ENCODE results near the gene DLL1.

DLL1 gene

GRCh38 chr6:170277893-170278742, 12.8 kb downstream of the DLL1 start:
- TF ChIP-seq CTCF (IDR thresholded peaks at IDR 0.05; ENCODE audit: control insufficient read depth, insufficient read depth, low read depth, low read length, missing control alignments), result no peak
- no peak overlapping the region for H3K4me3 ChIP-seq (ENCODE audit: control insufficient read depth, low read depth, low read length)
- no peak for DNase-seq (ENCODE audit: low read depth)

GRCh38 chr6:170276369-170277057, 14.4 kb downstream of the DLL1 start:
- no peak for DNase-seq (ENCODE audit: low read depth)
- H3K4me3 ChIP-seq (ENCODE audit: control insufficient read depth, low read depth, low read length), result no peak overlapping the region
- TF ChIP-seq CTCF (IDR thresholded peaks at IDR 0.05; ENCODE audit: control insufficient read depth, insufficient read depth, low read depth, low read length, missing control alignments), result no peak

GRCh38 chr6:170274713-170275560, 15.9 kb downstream of the DLL1 start:
- no peak for TF ChIP-seq CTCF (IDR thresholded peaks at IDR 0.05; ENCODE audit: control insufficient read depth, insufficient read depth, low read depth, low read length, missing control alignments)
- no peak overlapping the region for H3K4me3 ChIP-seq (ENCODE audit: control insufficient read depth, low read depth, low read length)
- DNase-seq (ENCODE audit: low read depth), result no peak

GRCh38 chr6:170273681-170274080, 17.2 kb downstream of the DLL1 start:
- no peak overlapping the region for H3K4me3 ChIP-seq (ENCODE audit: control insufficient read depth, low read depth, low read length)
- no peak for TF ChIP-seq CTCF (IDR thresholded peaks at IDR 0.05; ENCODE audit: control insufficient read depth, insufficient read depth, low read depth, low read length, missing control alignments)
- DNase-seq (ENCODE audit: low read depth), result no peak

- TF ChIP-seq CTCF (IDR thresholded peaks at IDR 0.05; ENCODE audit: control insufficient read depth, insufficient read depth, low read depth, low read length, missing control alignments), result no peak
- no peak for DNase-seq (ENCODE audit: low read depth)
- no peak overlapping the region for H3K4me3 ChIP-seq (ENCODE audit: control insufficient read depth, low read depth, low read length)
Measured at GRCh38 chr6:170273191-170273590, 17.7 kb downstream of the DLL1 start.

GRCh38 chr6:170272341-170273065, 18.4 kb downstream of the DLL1 start:
- DNase-seq (ENCODE audit: low read depth), result no peak
- H3K4me3 ChIP-seq (ENCODE audit: control insufficient read depth, low read depth, low read length), result no peak overlapping the region
- no peak for TF ChIP-seq CTCF (IDR thresholded peaks at IDR 0.05; ENCODE audit: control insufficient read depth, insufficient read depth, low read depth, low read length, missing control alignments)

All from AG09309 (cell line).